Astrocyte of the spinal cord (primary cell): ENCODE results near the gene STX10.

Experiments
- DNase-seq: peaks from one replicate; pipeline ENCODE4 v3.0.0; 2011; ENCODE audit warnings: low read depth, low spot score
- H3K4me3 ChIP-seq: 2 replicates; pipeline ENCODE4 v1.5.1; 2011; ENCODE audit warnings: low read depth, mild to moderate bottlenecking, low read length, moderate library complexity
- CTCF ChIP-seq: IDR thresholded peaks from 2 replicates; pipeline ENCODE4 v1.5.1; 2012; ENCODE audit warnings: low read depth, mild to moderate bottlenecking, low read length, inconsistent platforms
- in situ Hi-C: cut with HindIII; loops from 2 replicates; pipeline ENCODE4 v1.10.0; 2017; ENCODE audit warnings: low sequenced_read_pairs

STX10 gene

GRCh38 chr19:13146763-13147563, 3.2 kb downstream of the STX10 start:
- DNase-seq: no peak
- H3K4me3 ChIP-seq: no peak overlapping the region
- in situ Hi-C loops: no loop called here
- no peak for TF ChIP-seq CTCF

- no peak for TF ChIP-seq CTCF
- H3K4me3 ChIP-seq: no peak overlapping the region
- DNase-seq: no peak
- in situ Hi-C loops: no loop called here
Observed at GRCh38 chr19:13139633-13140311, 10.4 kb downstream of the STX10 start.

- in situ Hi-C loops: no loop called here
- H3K4me3 ChIP-seq: no peak overlapping the region
- DNase-seq: no peak
- TF ChIP-seq CTCF: no peak
Observed at GRCh38 chr19:13138916-13139198, 11.3 kb downstream of the STX10 start.

- TF ChIP-seq CTCF: no peak
- DNase-seq: no peak
- no peak overlapping the region for H3K4me3 ChIP-seq
- in situ Hi-C loops: no loop called here
Observed at GRCh38 chr19:13138171-13138915, 11.8 kb downstream of the STX10 start.

GRCh38 chr19:13137290-13137794, 12.8 kb downstream of the STX10 start:
- no peak overlapping the region for H3K4me3 ChIP-seq
- no peak for DNase-seq
- in situ Hi-C loops: no loop called here
- no peak for TF ChIP-seq CTCF

GRCh38 chr19:13135068-13136062, 14.8 kb downstream of the STX10 start:
- in situ Hi-C loops: no loop called here
- no peak overlapping the region for H3K4me3 ChIP-seq
- TF ChIP-seq CTCF: no peak
- no peak for DNase-seq
